Activated T-cell treated with anti-CD3 and anti-CD28 coated beads for 1 hour (primary cell): ENCODE results near the gene PRPH2.

ENCODE experiments used
- DNase-seq: peaks from one replicate; pipeline ENCODE4 v3.0.0-alpha.2; 2020; ENCODE audit warnings: low read depth

The PRPH2 gene

DNA sequence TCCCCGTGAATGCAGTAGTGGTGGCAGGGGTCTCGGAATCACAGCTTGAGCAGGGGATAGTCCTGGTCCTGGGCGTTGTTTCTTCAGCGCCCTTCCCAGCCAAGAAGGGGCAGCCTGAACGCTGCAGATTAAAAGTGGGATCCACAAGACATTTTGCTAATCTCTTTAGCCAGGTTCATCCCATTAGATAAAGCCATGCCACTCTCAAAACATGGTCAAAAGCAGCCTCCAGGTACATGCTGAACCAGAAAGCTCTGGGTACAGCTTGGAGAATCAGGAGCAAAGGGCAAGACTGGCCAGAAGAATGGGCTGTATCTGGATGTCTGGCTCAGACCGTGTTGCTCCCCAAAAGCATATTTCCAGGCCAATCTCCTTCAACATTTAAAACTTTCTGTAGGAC, at the start of gene PRPH2:
PRPH2 (minus strand) TSS at position 101 of the 400 bp plus-strand sequence. CDS start 263 bp downstream, outside the sequence.
- DNase-seq: no peak

DNA sequence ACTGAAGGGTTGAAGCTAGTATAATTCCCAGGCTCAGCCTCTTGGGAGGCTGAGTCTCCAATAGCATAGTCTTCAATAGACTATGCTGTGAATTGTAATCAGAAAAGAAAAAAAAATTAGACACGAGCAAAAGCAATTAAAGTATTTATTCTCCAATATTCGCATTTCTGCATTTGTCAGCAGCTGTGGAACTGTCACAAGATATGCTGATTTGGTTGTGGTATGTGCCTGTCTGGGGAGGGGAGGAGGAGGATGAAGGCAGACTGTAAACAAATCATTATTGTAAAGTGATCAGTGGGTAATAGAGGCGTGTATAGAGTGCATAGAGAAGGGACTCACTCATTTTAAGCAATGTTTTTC, 49.3 kb upstream of the PRPH2 start:
- DNase-seq: no peak

DNA sequence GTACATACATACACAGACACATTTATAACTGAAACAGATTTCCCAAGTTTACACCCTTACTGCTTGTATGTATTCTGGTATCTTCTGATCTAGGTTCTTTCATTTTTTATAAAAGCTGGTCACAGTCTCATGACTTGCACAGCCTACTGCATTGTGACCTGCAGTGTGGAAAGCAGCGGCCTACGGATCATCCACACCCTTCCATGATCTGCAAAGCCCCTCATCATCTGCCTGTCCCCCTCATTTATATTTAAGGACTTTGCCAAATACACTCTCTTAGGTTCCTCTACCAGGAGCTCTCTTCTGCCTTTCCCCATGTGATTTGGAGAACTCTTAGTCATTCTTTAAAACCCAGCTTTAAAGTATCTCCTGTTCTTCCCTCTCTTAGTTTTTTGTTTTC, 47.4 kb upstream of the PRPH2 start:
- DNase-seq: no peak

DNA sequence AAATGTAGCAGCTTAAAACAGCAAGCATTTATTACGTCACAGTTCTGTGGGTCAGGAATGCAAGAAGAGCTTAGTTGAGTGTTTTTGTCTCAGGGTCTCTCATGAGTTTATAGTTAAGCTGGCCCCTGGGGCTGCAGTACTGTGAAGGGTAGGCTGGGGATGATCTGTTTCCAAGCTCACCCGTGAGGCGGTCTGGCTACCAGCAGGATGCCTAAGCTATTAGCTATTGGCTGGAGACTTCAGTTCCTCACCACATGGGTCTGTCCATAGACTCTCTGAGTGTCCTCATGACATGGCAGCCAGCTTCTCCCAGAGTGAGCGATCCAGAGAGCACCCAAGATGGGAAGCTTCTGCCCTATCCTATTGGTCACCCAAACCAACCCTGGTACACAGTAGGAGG, 46.7 kb upstream of the PRPH2 start:
- no peak for DNase-seq

GRCh38 chr6:42766163-42766670, 43.8 kb upstream of the PRPH2 start:
- DNase-seq: no peak

DNA sequence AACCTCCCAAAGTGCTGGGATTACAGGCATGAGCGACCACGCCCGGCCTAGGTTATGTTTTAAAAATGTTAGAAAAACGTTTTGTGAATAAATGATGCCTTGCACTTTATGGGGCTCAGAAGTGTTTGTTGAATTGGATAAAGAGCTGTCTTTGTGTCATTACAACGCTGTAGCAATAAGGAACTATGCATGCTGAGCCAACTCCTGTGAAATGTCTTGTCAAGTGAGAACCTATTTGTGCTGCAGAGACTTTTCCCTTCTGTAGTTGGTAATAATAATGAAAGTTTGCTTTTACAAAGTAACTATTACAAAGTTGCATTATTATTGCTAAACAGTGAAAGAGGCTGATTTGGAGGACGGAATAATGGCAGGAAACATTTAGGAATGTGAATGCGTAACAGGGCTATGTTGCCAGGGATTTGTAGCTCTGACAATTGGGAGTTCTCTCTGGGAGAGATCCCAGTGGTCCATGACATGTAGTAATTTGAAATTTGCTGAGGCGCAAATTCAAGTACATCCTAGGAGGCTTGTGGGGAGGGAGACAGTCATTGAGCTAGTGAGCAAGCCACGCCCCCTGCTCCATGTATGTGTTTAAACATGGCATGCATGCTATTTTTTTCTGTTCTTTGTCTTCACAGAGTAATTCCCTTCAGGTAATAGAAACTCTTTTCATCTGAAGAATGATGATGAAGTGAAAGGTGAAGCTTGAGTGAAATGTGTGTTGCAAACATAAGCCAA, 42.7 kb upstream of the PRPH2 start:
- DNase-seq: no peak

DNA sequence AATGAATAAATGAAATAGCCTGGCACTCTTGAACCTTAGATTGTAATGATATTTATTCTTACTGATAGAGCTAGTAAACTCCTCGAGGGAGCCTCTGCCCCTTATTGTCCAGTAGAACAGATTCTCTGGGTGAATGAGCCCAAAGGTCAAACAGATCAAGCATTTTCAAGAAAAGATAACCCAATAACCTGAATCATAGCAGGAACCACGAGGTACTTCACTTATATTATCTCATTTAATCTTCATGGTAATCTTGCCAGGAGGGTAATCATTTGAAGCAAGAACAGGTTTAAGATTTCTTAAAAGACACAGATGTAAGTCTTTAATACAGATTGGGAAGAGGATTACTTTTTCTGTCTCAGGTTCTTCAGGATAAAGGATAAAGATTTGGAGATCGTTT, 40.6 kb upstream of the PRPH2 start:
- DNase-seq: no peak

DNA sequence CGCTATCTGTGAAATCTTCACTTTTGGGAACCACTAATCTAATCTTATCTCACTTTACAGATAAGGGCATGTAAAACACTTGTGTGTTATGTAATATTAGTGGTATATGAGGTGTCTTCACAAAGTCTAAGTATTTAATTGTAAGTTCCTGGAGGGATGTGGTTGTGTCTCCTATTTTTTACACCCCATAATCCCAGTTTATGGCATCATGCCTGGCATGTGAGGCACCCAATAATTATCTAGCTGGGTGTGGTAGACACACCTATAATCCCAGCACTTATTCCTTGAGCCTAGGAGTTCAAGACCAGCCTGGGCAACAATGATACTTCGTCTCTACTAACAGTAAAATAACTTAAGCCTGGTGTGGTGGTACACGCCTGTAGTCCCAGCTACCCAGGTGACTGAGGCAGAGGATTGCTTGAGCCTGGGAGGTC, 40.0 kb upstream of the PRPH2 start:
- DNase-seq: no peak

- no peak for DNase-seq
These were observed 39.1 kb upstream of the PRPH2 start for GRCh38 chr6:42761287-42762067.

DNA sequence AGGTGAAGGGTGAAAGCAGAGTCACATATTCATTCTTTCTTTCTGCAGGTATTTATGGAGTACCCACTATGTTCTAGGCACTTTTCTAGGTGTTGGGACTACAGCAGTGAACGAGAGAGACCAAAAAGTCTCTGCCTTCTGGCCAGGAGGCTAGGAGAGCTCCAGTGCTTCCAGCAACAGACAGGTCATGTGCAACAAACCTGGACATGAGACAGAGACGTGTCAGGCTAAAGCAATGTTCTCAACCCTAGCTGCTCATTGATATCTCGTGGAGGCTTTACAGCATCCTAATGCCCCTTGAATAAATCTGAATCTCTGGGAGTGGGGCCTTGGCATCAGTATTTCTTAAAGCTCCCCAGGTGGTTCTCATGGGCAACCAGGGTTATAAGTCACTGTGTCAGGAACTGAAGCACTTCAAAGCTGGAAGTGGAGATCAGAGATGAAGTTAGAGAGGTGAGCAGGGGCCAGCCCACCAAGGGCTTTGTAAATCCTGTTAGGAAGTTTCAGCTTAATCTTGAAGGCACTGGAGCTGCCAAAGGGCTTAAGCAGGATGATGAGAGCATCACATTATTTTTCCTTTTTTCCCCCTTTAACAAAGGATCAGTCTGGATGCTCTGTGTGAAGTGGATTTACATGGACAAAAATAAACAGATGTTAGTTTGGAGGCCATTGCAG, 36.5 kb upstream of the PRPH2 start:
- no peak for DNase-seq

DNA sequence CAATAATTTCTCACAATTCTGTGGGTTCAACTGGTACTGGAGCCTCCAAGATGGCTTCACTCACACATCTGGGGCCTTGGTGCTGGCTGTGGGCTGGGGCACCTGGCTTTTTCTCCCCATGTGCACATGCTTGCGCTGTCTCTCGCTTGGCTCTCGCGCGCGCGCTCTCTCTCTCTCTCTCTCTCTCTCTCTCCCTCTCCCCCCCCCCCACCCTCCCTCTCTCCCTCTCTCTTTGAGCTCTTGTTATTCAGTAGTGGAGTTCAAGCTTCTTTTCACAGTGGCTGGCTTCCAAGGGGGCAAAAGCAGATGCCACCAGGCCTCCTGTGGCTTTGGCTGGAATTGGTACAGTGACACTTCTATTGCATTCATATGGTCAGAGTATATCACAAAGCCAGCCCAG, 34.3 kb upstream of the PRPH2 start:
- DNase-seq: no peak

DNA sequence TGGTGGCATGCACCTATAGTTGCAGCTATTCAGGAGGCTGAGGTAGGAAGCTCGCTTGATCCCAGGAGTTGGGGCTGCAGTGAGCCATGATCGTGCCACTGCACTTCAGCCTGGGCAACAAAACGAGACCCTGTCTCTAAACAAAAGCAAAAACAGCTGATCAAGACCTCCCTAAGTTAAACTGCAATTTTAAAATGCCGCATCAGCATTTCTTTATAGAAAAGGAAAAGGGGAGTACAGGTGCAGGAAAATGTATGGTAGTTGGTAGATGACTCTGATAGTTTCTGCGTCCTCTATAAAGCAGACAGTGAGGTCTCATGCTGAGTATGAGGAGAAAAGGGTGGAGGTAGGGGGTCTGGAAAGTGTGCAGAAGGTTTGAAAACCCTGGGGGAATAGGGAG, 32.4 kb upstream of the PRPH2 start:
- DNase-seq: no peak

- DNase-seq: no peak
These were observed 28.7 kb upstream of the PRPH2 start for GRCh38 chr6:42751055-42751454.

GRCh38 chr6:42748203-42748898, 26.0 kb upstream of the PRPH2 start:
- no peak for DNase-seq

DNA sequence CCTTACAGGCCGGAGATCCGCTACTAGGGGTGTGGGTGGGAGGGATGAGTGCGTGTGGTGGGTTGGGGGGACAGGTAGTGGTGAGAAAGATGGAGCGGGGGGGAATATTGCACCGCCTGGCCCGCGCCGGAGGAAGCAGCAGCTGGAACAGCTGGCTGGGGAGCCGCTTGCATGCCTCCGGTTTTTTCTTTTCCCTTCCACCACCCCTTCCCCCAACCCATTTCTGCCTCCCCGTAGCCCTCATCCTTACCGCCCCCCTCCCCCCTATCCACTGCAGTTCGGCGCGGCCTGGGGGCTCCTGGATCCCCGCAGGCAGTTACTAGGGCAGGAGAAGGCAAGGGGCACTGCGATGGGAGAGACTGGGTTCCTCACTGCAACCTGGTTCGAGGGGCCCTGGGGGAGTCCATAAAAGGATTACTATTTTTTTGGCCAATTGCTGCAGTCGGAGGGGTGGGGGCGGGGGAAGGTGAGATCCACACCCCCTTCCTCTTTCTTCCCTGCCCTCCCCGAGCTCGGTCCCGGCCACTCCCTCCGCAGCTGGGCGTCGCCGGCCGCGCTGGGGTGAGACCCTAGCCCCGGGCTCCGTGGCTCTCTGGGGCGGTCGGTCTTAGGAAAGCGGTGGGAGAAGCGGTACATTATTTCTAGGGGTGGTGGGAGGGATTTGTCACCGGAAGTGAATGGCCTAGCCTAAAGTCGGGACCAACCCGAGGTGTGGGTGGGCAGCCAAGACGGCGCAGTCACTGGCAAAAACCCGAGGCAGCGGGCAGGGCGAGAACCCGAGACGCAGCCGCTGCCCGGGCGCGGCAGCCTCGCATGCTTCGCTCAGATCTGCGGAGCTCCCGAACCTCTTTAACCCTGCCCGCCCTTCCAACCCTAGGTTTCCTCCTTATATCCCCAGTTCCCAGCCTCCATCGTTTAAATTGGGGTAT, 24.3 kb upstream of the PRPH2 start:
- DNase-seq: peak; percentile 72

- peak; percentile 89 for DNase-seq
These were observed 23.5 kb upstream of the PRPH2 start, which contains the start of gene TBCC for GRCh38 chr6:42745640-42746462. Gene TBCC (minus strand): TSS chr6:42746103. CDS start chr6:42746073, 30 bp downstream.

GRCh38 chr6:42745083-42745639, 22.8 kb upstream of the PRPH2 start:
- no peak for DNase-seq

DNA sequence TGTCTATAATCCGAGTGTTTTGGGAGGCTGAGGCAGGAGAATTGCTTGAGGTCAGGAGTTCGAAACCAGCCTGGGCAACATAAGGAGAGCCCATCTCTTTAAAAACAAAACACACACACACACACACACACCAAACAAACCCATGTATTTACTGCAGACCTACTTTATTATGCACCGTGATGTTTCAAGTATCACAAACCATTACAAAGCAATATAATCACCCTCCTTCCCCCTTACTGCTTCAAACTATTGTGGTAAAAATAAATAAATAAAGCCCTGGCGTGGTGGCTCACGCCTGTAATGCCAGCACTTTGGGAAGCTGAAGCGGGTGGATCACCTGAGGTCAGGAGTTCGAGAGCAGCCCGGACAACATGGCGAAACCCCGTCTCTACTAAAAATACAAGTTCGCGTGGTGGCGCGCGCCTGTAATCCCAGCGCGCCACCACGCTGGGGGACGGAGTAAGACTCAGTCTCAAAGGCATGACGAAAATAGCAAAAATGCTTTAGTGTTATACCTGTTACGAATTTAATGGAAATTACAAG, 22.0 kb upstream of the PRPH2 start:
- DNase-seq: no peak

- no peak for DNase-seq
These were observed 19.9 kb upstream of the PRPH2 start for GRCh38 chr6:42742116-42742894.
